ENCODE results near the gene KCNT2. TPM values are rescaled to one million over a fixed set of nuclear protein-coding genes. Genes with fewer than 3 reads are reported as not detected.

Gene KCNT2
- total and polyA plus RNA-seq, 2 experiments from 2014 or later, result 1.2 to 8.8 TPM

DNA sequence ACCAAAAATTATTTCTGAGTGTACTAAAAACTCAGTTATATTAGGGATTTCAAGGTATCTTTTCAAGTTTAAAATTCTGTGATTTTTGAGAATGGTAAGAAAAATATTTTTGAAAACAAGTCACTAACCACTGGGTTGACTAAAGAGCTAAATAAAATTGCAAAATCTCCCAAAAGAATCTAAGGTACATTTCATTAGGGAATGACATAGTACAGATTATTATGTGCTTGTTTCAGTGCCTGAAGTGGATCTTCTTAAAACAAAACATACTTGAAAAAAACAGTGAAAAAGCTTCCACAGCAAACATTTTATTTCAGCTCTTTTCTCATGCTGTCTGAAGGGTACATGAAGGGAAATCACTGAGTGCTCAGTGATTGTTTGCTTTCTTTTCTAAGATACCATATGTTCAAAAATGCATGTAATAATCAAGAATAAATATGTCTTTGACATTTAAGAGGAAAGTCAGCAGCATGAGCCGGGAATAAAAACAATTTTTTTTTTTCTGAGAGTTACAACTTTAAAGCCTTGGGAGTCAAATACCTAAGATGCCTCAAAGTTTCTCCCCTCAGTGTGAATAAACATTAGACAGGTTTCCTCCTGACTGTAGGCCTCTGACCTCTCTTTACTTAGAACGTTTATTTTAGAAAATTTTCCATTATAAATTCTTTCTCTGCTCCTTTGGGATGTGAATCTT is 200.7 kb downstream of the KCNT2 start:
- Histone ChIP-seq H3K4me2 (peak overlapping the region; percentile 8), H2AFZ (peak overlapping the region; percentile 4), H4K20me1 (ENCODE audit: insufficient read depth, poor library complexity, severe bottlenecking) (no peaks in the 10 kb centered on the region), H3K27ac (peak overlapping the region; percentile 60), H3K4me1 (ENCODE audit: insufficient read depth) (peaks cover 20% of the 10 kb centered on the region), H3K36me3 (replicated peaks; ENCODE audit: insufficient read depth, low read depth) (no peaks in the 10 kb centered on the region), H3K9me3 (ENCODE audit: low read depth) (no peaks in the 10 kb centered on the region), H3K4me3 (no peak overlapping the region), H3K9me2 (replicated peaks; ENCODE audit: insufficient read depth) (no peaks in the 10 kb centered on the region), H3K27me3 (no peaks in the 10 kb centered on the region), H3K79me2 (no peaks in the 10 kb centered on the region)
- TF ChIP-seq EZH2phosphoT487 (IDR thresholded peaks at IDR 0.05; ENCODE audit: low read depth, severe bottlenecking, unreplicated experiment) (no peak), EZH2 (IDR thresholded peaks at IDR 0.05; ENCODE audit: borderline replicate concordance) (no peak)
- TF ChIP-seq, protein P1, sequence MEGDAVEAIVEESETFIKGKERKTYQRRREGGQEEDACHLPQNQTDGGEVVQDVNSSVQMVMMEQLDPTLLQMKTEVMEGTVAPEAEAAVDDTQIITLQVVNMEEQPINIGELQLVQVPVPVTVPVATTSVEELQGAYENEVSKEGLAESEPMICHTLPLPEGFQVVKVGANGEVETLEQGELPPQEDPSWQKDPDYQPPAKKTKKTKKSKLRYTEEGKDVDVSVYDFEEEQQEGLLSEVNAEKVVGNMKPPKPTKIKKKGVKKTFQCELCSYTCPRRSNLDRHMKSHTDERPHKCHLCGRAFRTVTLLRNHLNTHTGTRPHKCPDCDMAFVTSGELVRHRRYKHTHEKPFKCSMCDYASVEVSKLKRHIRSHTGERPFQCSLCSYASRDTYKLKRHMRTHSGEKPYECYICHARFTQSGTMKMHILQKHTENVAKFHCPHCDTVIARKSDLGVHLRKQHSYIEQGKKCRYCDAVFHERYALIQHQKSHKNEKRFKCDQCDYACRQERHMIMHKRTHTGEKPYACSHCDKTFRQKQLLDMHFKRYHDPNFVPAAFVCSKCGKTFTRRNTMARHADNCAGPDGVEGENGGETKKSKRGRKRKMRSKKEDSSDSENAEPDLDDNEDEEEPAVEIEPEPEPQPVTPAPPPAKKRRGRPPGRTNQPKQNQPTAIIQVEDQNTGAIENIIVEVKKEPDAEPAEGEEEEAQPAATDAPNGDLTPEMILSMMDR (IDR thresholded peaks at IDR 0.05; ENCODE audit: poor library complexity), result no peak
- peak; percentile 5 for DNase-seq (ENCODE audit: low spot score)
- WGBS (ENCODE audit: low lambda C conversion rate, missing lambda C conversion rate), result 6% methylated on average over 2 of the region's 2 CpGs

DNA sequence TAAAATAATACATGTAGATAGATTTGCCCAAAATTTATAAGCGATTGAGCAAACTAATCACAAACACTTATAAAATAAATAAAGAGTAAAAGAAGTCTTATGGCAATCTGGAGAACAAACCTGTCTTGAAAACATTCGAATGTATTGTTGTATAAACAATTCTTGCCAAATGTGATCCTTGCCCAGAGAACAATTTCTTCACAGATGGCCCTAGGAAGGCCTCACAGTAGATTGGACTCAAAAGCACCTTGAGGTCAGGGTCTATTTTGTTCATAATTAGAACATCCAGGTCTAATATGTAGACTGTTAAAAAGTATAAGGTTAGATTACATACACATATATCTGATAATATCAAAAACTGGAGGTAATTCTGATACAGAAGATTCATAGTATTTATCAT is 202.4 kb downstream of the KCNT2 start:
- Histone ChIP-seq H4K20me1 (ENCODE audit: insufficient read depth, poor library complexity, severe bottlenecking) (no peaks in the 10 kb centered on the region), H3K4me1 (ENCODE audit: insufficient read depth) (peaks cover 20% of the 10 kb centered on the region), H3K9me3 (ENCODE audit: low read depth) (no peaks in the 10 kb centered on the region), H3K79me2 (no peaks in the 10 kb centered on the region), H3K27ac (no peak overlapping the region), H3K27me3 (no peaks in the 10 kb centered on the region), H2AFZ (no peak overlapping the region), H3K9me2 (replicated peaks; ENCODE audit: insufficient read depth) (no peaks in the 10 kb centered on the region), H3K4me2 (no peak overlapping the region), H3K4me3 (no peak overlapping the region), H3K36me3 (replicated peaks; ENCODE audit: insufficient read depth, low read depth) (no peaks in the 10 kb centered on the region)
- 73% methylated on average over 2 of the region's 2 CpGs for WGBS (ENCODE audit: low lambda C conversion rate, missing lambda C conversion rate)
- no peak for DNase-seq (ENCODE audit: low spot score)
- TF ChIP-seq EZH2 (IDR thresholded peaks at IDR 0.05; ENCODE audit: borderline replicate concordance) (no peak), EZH2phosphoT487 (IDR thresholded peaks at IDR 0.05; ENCODE audit: low read depth, severe bottlenecking, unreplicated experiment) (no peak)
- TF ChIP-seq, protein P1 (IDR thresholded peaks at IDR 0.05; ENCODE audit: poor library complexity), result no peak

DNA sequence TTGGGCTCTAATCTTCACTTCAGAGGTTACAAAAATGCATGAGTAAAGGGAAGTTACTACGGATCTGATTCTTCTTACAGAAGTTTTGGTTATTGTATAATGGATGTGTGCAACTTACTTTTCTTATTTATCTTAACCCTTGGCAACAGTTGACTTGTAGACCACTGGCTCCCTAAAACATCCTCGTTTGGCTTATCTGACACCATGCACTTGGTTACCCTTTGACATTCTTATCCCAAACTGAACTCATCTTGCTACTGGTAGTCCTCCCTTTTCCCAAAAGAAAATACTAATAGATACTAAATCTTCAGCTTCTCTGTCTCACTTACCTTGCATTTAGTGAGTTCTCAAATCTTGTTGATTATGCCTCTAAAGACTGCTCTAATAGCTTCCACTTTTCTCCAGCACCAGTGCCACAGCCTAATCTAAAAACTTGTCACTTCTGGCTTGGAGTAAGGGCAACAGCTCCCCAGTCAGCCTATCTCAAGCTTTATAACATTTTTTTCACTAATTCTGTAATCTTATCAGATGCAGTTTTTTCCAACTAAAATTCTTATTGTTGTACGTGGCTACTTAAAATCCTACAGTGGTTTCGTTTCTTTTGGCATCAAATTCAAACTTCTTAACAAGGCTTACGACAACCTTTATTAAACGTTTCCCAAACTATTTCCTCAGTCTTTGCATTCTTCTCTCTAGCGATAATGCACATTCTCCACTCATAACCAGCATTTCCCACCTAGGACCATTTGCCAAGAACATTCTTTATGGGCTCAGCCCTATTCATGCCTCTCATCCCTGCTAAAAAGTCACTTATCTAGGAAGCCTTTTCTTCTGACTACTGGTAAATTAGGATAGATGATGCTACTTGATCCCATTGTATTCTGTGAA is 204.2 kb downstream of the KCNT2 start:
- H3K27ac ChIP-seq, result no peak overlapping the region
- H3K36me3 ChIP-seq (replicated peaks; ENCODE audit: insufficient read depth, low read depth), result no peaks in the 10 kb centered on the region
- TF ChIP-seq, protein P1 (IDR thresholded peaks at IDR 0.05; ENCODE audit: poor library complexity), result no peak
- no peak for TF ChIP-seq EZH2 (IDR thresholded peaks at IDR 0.05; ENCODE audit: borderline replicate concordance)
- no peak for TF ChIP-seq EZH2phosphoT487 (IDR thresholded peaks at IDR 0.05; ENCODE audit: low read depth, severe bottlenecking, unreplicated experiment)
- no peaks in the 10 kb centered on the region for H3K9me2 ChIP-seq (replicated peaks; ENCODE audit: insufficient read depth)
- DNase-seq (ENCODE audit: low spot score), result no peak
- H3K9me3 ChIP-seq (ENCODE audit: low read depth), result no peaks in the 10 kb centered on the region
- no peaks in the 10 kb centered on the region for H3K79me2 ChIP-seq
- no peak overlapping the region for H3K4me3 ChIP-seq
- H3K4me1 ChIP-seq (ENCODE audit: insufficient read depth), result peaks cover 20% of the 10 kb centered on the region
- H4K20me1 ChIP-seq (ENCODE audit: insufficient read depth, poor library complexity, severe bottlenecking), result no peaks in the 10 kb centered on the region
- 86% methylated on average over 7 of the region's 7 CpGs for WGBS (ENCODE audit: low lambda C conversion rate, missing lambda C conversion rate)
- no peaks in the 10 kb centered on the region for H3K27me3 ChIP-seq
- no peak overlapping the region for H3K4me2 ChIP-seq
- no peak overlapping the region for H2AFZ ChIP-seq
